ENCODE results near the gene HIBADH. TPM values are rescaled to one million over a fixed set of nuclear protein-coding genes. Genes with fewer than 3 reads are reported as not detected.

HIBADH gene
- total and polyA plus RNA-seq, 9 of the 15 experiments (the other 6 are each of a cell fraction or from before 2014, with no cell fraction given) = 10.7 to 67.8 (median 36.9) TPM

GRCh38 chr7:27605689-27606269 lies 56.9 kb downstream of the HIBADH start:
- ChIA-PET CTCF (ENCODE audit: low intra/inter-chr PET ratio) (no interaction called here), POLR2A (interaction anchor here (0.6 to 1.0 kb wide), 4 partner anchors 11 to 1192 kb away, joined by 3 to 4 read pairs (median 3); partner anchors contain the start of gene HIBADH)
- no peaks in the 10 kb centered on the region for H3K9me1 ChIP-seq (ENCODE audit: control insufficient read depth, insufficient read depth, low read length)
- in situ Hi-C loops (cut with MboI) (no loop called here), intact Hi-C loops (cut with micrococcal nuclease) (no loop called here)
- no peak overlapping the region for H2AFZ ChIP-seq (ENCODE audit: low read depth, low read length)
- H3K36me3 ChIP-seq (ENCODE audit: control insufficient read depth, insufficient read depth, low read length) = no peaks in the 10 kb centered on the region
- peaks cover 0 to 8% of the 10 kb centered on the region in 2 experiments; a peak in 3 of 5 replicates for H3K4me1 ChIP-seq (replicated peaks in 1 of 2; ENCODE audit: control insufficient read depth in 2 of 2, insufficient read depth in 2 of 2, low read length in 2 of 2)
- no peaks in the 10 kb centered on the region for H4K20me1 ChIP-seq (replicated peaks; ENCODE audit: control insufficient read depth, insufficient read depth, low read length)
- H3K4me2 ChIP-seq (ENCODE audit: insufficient read depth, low read length) = no peak overlapping the region
- no peak overlapping the region for H3K27ac ChIP-seq (ENCODE audit: extremely low read depth, low read depth, low read length)
- BruUV-seq (replicated peaks) = no TSS peak
- no peak overlapping the region for H3K4me3 ChIP-seq
- H3K27me3 ChIP-seq (ENCODE audit: control insufficient read depth in 2 of 2, insufficient read depth in 2 of 2, low read length in 2 of 2) = no peaks in the 10 kb centered on the region
- no peak for TF ChIP-seq HNRNPH1 (optimal IDR thresholded peaks at IDR 0.05; ENCODE audit: low read depth, low read length)
- TF ChIP-seq, protein P1, sequence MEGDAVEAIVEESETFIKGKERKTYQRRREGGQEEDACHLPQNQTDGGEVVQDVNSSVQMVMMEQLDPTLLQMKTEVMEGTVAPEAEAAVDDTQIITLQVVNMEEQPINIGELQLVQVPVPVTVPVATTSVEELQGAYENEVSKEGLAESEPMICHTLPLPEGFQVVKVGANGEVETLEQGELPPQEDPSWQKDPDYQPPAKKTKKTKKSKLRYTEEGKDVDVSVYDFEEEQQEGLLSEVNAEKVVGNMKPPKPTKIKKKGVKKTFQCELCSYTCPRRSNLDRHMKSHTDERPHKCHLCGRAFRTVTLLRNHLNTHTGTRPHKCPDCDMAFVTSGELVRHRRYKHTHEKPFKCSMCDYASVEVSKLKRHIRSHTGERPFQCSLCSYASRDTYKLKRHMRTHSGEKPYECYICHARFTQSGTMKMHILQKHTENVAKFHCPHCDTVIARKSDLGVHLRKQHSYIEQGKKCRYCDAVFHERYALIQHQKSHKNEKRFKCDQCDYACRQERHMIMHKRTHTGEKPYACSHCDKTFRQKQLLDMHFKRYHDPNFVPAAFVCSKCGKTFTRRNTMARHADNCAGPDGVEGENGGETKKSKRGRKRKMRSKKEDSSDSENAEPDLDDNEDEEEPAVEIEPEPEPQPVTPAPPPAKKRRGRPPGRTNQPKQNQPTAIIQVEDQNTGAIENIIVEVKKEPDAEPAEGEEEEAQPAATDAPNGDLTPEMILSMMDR (IDR thresholded peaks at IDR 0.05 in 2 of 3, conservative IDR thresholded peaks at IDR 0.05 in 1 of 3; ENCODE audit: insufficient read depth in 2 of 3, low read depth in 1 of 3, low read length in 3 of 3) = peak in 2 of 3 experiments; percentile 16 to 45; a peak in 3 of 6 replicates
- H3K79me2 ChIP-seq (ENCODE audit: control insufficient read depth, insufficient read depth, low read length) = no peaks in the 10 kb centered on the region
- H3K9me3 ChIP-seq (replicated peaks; ENCODE audit: control insufficient read depth, insufficient read depth, low read depth, low read length) = no peaks in the 10 kb centered on the region
- WGBS (ENCODE audit: insufficient coverage, low coverage, missing lambda C conversion rate) = 59% methylated on average over 2 of the region's 2 CpGs
- no peak for ATAC-seq
- DNase-seq (ENCODE audit: extremely low read depth in 1 of 4, low spot score in 3 of 4) = no peak
- H3K9ac ChIP-seq (ENCODE audit: insufficient read depth in 1 of 2, low read depth in 2 of 2, low read length in 2 of 2) = no peak overlapping the region
- no peak for FAIRE-seq

DNA sequence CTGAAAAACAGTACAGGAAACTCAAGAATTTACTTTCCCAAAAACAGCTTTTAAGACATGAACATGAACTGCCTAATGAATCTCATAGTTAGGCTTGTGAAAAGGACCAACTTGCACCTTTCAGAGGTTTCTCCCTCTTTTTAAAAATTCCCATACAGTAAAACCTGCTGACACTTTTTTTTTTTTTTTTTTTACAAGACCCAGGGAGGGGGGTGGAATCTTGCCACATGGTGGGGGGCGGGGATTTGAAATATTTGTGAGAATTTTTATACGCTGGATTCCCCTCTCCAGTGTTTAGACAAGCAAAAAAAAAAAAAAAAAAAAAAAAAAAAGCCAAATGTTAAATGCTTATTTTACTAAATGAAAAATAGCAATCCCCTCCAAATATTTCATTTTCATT lies 57.4 kb downstream of the HIBADH start:
- POLR2A ChIA-PET = interaction anchor here (0.6 to 0.9 kb wide), 2 partner anchors 58 to 83 kb away, joined by 3 read pairs; partner anchors contain the start of gene HIBADH
- intact Hi-C loops (cut with micrococcal nuclease) (no loop called here), in situ Hi-C loops (cut with MboI) (no loop called here)

More for the DNA sequence above, 57.4 kb downstream of the HIBADH start:
- DNase-seq (ENCODE audit: extremely low read depth in 1 of 4, low spot score in 3 of 4) (no peak), ATAC-seq (no peak), FAIRE-seq (no peak)
- H3K79me2 ChIP-seq (ENCODE audit: control insufficient read depth, insufficient read depth, low read length) = no peaks in the 10 kb centered on the region
- H4K20me1 ChIP-seq (replicated peaks; ENCODE audit: control insufficient read depth, insufficient read depth, low read length) = no peaks in the 10 kb centered on the region
- no peak overlapping the region for H3K9ac ChIP-seq (ENCODE audit: insufficient read depth in 1 of 2, low read depth in 2 of 2, low read length in 2 of 2)
- no TSS peak for BruUV-seq (replicated peaks)
- peaks cover 0 to 8% of the 10 kb centered on the region in 2 experiments; a peak in 3 of 5 replicates for H3K4me1 ChIP-seq (replicated peaks in 1 of 2; ENCODE audit: control insufficient read depth in 2 of 2, insufficient read depth in 2 of 2, low read length in 2 of 2)
- CTCF ChIA-PET (ENCODE audit: low intra/inter-chr PET ratio) = no interaction called here
- H3K36me3 ChIP-seq (ENCODE audit: control insufficient read depth, insufficient read depth, low read length) = no peaks in the 10 kb centered on the region
- H2AFZ ChIP-seq (ENCODE audit: low read depth, low read length) = no peak overlapping the region
- H3K27ac ChIP-seq (ENCODE audit: extremely low read depth, low read depth, low read length) = no peak overlapping the region
- H3K9me3 ChIP-seq (replicated peaks; ENCODE audit: control insufficient read depth, insufficient read depth, low read depth, low read length) = no peaks in the 10 kb centered on the region
- H3K4me2 ChIP-seq (ENCODE audit: insufficient read depth, low read length) = no peak overlapping the region
- no CpG with 5 or more reads among the region's 2 CpGs for WGBS (ENCODE audit: insufficient coverage, low coverage, missing lambda C conversion rate)
- no peaks in the 10 kb centered on the region for H3K9me1 ChIP-seq (ENCODE audit: control insufficient read depth, insufficient read depth, low read length)
- TF ChIP-seq ZNF384 (IDR thresholded peaks at IDR 0.05; ENCODE audit: low read depth, low read length) (0 out of 2 replicates have a peak, but pooled peaks have one; percentile 18), PTRF (tag; IDR thresholded peaks at IDR 0.05) (no peak)
- no peak overlapping the region for H3K4me3 ChIP-seq
- no peaks in the 10 kb centered on the region for H3K27me3 ChIP-seq (ENCODE audit: control insufficient read depth in 2 of 2, insufficient read depth in 2 of 2, low read length in 2 of 2)
